Endodermal cell (in vitro differentiated cells): ENCODE data around the gene HOXA9. TPM values are rescaled to one million over a fixed set of nuclear protein-coding genes. Genes with fewer than 3 reads are reported as not detected.
A peak's percentile ranks its signal among the peaks of the same experiment; 100 is the strongest.

Experiments used
- DNase-seq: peaks from one replicate; pipeline ENCODE4 v3.0.0-alpha.2; 2017
- H3K27ac ChIP-seq: 2 replicates; pipeline ENCODE4 v1.5.1; 2013; ENCODE audit warnings: mild to moderate bottlenecking, low read depth, low read length, moderate library complexity
- H3K27me3 ChIP-seq: 2 replicates; pipeline ENCODE4 v1.6.1; 2013; ENCODE audit warnings: mild to moderate bottlenecking, low read length, moderate library complexity; ENCODE audit not compliant: insufficient read depth, control insufficient read depth, poor library complexity, severe bottlenecking
- H3K36me3 ChIP-seq: 2 replicates; pipeline ENCODE4 v1.7.0; 2013; ENCODE audit warnings: mild to moderate bottlenecking, low read length, moderate library complexity; ENCODE audit not compliant: control insufficient read depth, insufficient read depth
- H3K4me1 ChIP-seq: one replicate; pipeline ENCODE4 v1.7.0; 2013; ENCODE audit warnings: low read length; ENCODE audit not compliant: control insufficient read depth, insufficient read depth
- H3K4me3 ChIP-seq: 2 replicates; pipeline ENCODE4 v1.5.1; 2013; ENCODE audit warnings: mild to moderate bottlenecking, low read length, moderate library complexity
- H3K9ac ChIP-seq: 2 replicates; pipeline ENCODE4 v1.6.1; 2013; ENCODE audit warnings: mild to moderate bottlenecking, low read length, moderate library complexity; ENCODE audit not compliant: poor library complexity, severe bottlenecking; ENCODE audit errors: extremely low read depth
- H3K9me3 ChIP-seq: 2 replicates; pipeline ENCODE4 v1.6.1; 2013; ENCODE audit warnings: mild to moderate bottlenecking, low read length, moderate library complexity; ENCODE audit not compliant: control insufficient read depth
- H3K27ac Mint-ChIP-seq: 2 replicates; pipeline ENCODE4 v1.8.0; 2020; ENCODE audit warnings: mixed read lengths
- H3K27me3 Mint-ChIP-seq: 2 replicates; pipeline ENCODE4 v1.8.0; 2021; ENCODE audit warnings: mild to moderate bottlenecking, mixed read lengths; ENCODE audit not compliant: insufficient read depth
- H3K36me3 Mint-ChIP-seq: 2 replicates; pipeline ENCODE4 v1.8.0; 2020; ENCODE audit warnings: low read depth, mixed read lengths
- H3K4me1 Mint-ChIP-seq: 2 replicates; pipeline ENCODE4 v1.8.0; 2020; ENCODE audit warnings: mixed read lengths
- H3K4me3 Mint-ChIP-seq: 2 replicates; pipeline ENCODE4 v1.8.0; 2020; ENCODE audit warnings: mild to moderate bottlenecking, moderate library complexity, mixed read lengths
- H3K9me3 Mint-ChIP-seq: 2 replicates; pipeline ENCODE4 v1.8.0; 2020; ENCODE audit warnings: mild to moderate bottlenecking, mixed read lengths
- CTCF ChIP-seq: fragments of 200-600 bp; sonication (generic); conservative IDR thresholded peaks from 2 replicates; pipeline ENCODE4 v1.5.0; 2021; ENCODE audit warnings: antibody characterized with exemption, mild to moderate bottlenecking
- WGBS, 2 experiments: methylation state at CpG; one replicate each; pipeline versions ENCODE4 v1.1.5 to v1.1.7; 2013; ENCODE audit warnings: missing lambda C conversion rate in 2 of 2, mixed read lengths in 1 of 2; ENCODE audit not compliant: insufficient coverage in 1 of 2, insufficient read length in 1 of 2; 5-methylcytosine and 5-hydroxymethylcytosine counted together
- total RNA-seq, 2 donors: library from RNA; stranded (reverse); fragmentation: NEBNext Ultra II Directional in 1 of 2; extraction: Animal tissue kit (Norgen Biotek cat#: 25700) in 1 of 2; gene quantifications; 2 replicates in 1 of 2; 3 replicates in 1 of 2; pipeline ENCODE4 v1.2.1, GENCODE V29; 2021

Gene HOXA9
- total RNA-seq, 2 donors from 2014 or later: not detected

- no peak overlapping the region for H3K4me3 Mint-ChIP-seq
- H3K9ac ChIP-seq: no peak overlapping the region
- no peak overlapping the region for H3K27ac ChIP-seq
- no peak for TF ChIP-seq CTCF
- H3K4me1 ChIP-seq: no peaks in the 10 kb centered on the region
- no peaks in the 10 kb centered on the region for H3K36me3 Mint-ChIP-seq
- peak; percentile 71 for DNase-seq
- H3K27ac Mint-ChIP-seq: no peak overlapping the region
- no peaks in the 10 kb centered on the region for H3K4me1 Mint-ChIP-seq
- H3K27me3 ChIP-seq: peaks cover 100% of the 10 kb centered on the region
- H3K36me3 ChIP-seq: no peaks in the 10 kb centered on the region
- H3K9me3 Mint-ChIP-seq: peaks cover 1% of the 10 kb centered on the region
- WGBS, 2 experiments: 8 to 9% methylated on average over 28 to 30 of the region's 30 CpGs
- H3K9me3 ChIP-seq: peaks cover 11% of the 10 kb centered on the region
- peaks cover 97% of the 10 kb centered on the region for H3K27me3 Mint-ChIP-seq
- H3K4me3 ChIP-seq: no peak overlapping the region
Observed at GRCh38 chr7:27171637-27172314, 6.4 kb upstream of the HOXA9 start.

GRCh38 chr7:27171325-27171636, 5.9 kb upstream of the HOXA9 start:
- Histone ChIP-seq H3K36me3 (no peaks in the 10 kb centered on the region), H3K9me3 (peaks cover 7% of the 10 kb centered on the region), H3K4me1 (no peaks in the 10 kb centered on the region), H3K27me3 (peaks cover 100% of the 10 kb centered on the region), H3K9ac (no peak overlapping the region), H3K27ac (peak overlapping the region; percentile 16), H3K4me3 (no peak overlapping the region)
- Mint-ChIP-seq H3K27me3 (peaks cover 97% of the 10 kb centered on the region), H3K36me3 (no peaks in the 10 kb centered on the region), H3K9me3 (peaks cover 1% of the 10 kb centered on the region), H3K27ac (no peak overlapping the region), H3K4me1 (no peaks in the 10 kb centered on the region), H3K4me3 (no peak overlapping the region)
- 8 to 20% methylated on average over 1 to 8 of the region's 8 CpGs for WGBS, 2 experiments
- TF ChIP-seq CTCF: no peak
- peak; percentile 70 for DNase-seq

- no peak for TF ChIP-seq CTCF
- Mint-ChIP-seq H3K4me1 (no peaks in the 10 kb centered on the region), H3K9me3 (peaks cover 5% of the 10 kb centered on the region), H3K27me3 (peaks cover 97% of the 10 kb centered on the region), H3K36me3 (no peaks in the 10 kb centered on the region), H3K27ac (no peak overlapping the region), H3K4me3 (no peak overlapping the region)
- peak overlapping the region; percentile 16 for H3K27ac ChIP-seq
- peaks cover 8% of the 10 kb centered on the region for H3K9me3 ChIP-seq
- DNase-seq: no peak
- no peaks in the 10 kb centered on the region for H3K36me3 ChIP-seq
- H3K27me3 ChIP-seq: peaks cover 100% of the 10 kb centered on the region
- no peak overlapping the region for H3K9ac ChIP-seq
- 7 to 20% methylated on average over 4 to 8 of the region's 11 CpGs for WGBS, 2 experiments
- H3K4me1 ChIP-seq: no peaks in the 10 kb centered on the region
- no peak overlapping the region for H3K4me3 ChIP-seq
Observed at GRCh38 chr7:27170426-27171324, 5.3 kb upstream of the HOXA9 start.
